Lower lobe of right lung (tissue), 2 donors: Measurements from ENCODE around the gene AP1G1. TPM values are rescaled to one million over a fixed set of nuclear protein-coding genes. Genes with fewer than 3 reads are reported as not detected.

Experiments used
- ATAC-seq, 2 donors: fragments of 200-7000 bp; cut with Tn5 transposase; one replicate each; pipeline ENCODE4 v1.9.1; 2020 to 2022; ENCODE audit warnings: mild to moderate bottlenecking in 2 of 2, moderate library complexity in 2 of 2
- DNase-seq: peaks from one replicate; pipeline ENCODE4 v3.0.0-alpha.2; 2020
- H3K27ac ChIP-seq: fragments of 200-600 bp; one replicate; pipeline ENCODE4 v1.8.0; 2022
- H3K27me3 ChIP-seq: fragments of 200-600 bp; one replicate; pipeline ENCODE4 v1.8.0; 2022; ENCODE audit warnings: low read depth
- H3K36me3 ChIP-seq: fragments of 200-600 bp; one replicate; pipeline ENCODE4 v1.8.0; 2022; ENCODE audit warnings: mild to moderate bottlenecking
- H3K4me1 ChIP-seq: fragments of 200-600 bp; one replicate; pipeline ENCODE4 v1.8.0; 2022
- H3K4me3 ChIP-seq: fragments of 200-600 bp; one replicate; pipeline ENCODE4 v1.8.0; 2022; ENCODE audit warnings: mild to moderate bottlenecking
- H3K9me3 ChIP-seq: fragments of 200-600 bp; one replicate; pipeline ENCODE4 v1.8.0; 2022
- CTCF ChIP-seq: fragments of 200-600 bp; IDR thresholded peaks from one replicate; pipeline ENCODE4 v1.8.0; 2022; ENCODE audit warnings: antibody characterized with exemption, mild to moderate bottlenecking
- intact Hi-C: fragments of 100-400 bp; cut with DNase I; formaldehyde crosslinking; loops from one replicate; pipeline ENCODE4 v1.11.0; 2022
- total RNA-seq: library from RNA; stranded (reverse); fragmentation: NEBNext Ultra II Directional; extraction: Animal tissue kit (Norgen Biotek cat#: 25700); gene quantifications from one replicate; pipeline ENCODE4 v1.2.1, GENCODE V29; 2021
- donor health status: DM: no; HTN: yes; CAD: no; lungs with severe emphysema.

Gene AP1G1
- total RNA-seq, 1 donor from 2014 or later, result 78.9 TPM

GRCh38 chr16:71767060-71767900, 41.4 kb downstream of the AP1G1 start:
- H3K27ac ChIP-seq, result no peak overlapping the region
- ATAC-seq, result no peak

GRCh38 chr16:71762186-71762585, 46.4 kb downstream of the AP1G1 start:
- Histone ChIP-seq H3K27ac (no peak overlapping the region), H3K4me1 (no peaks in the 10 kb centered on the region), H3K36me3 (peaks cover 94% of the 10 kb centered on the region), H3K27me3 (no peaks in the 10 kb centered on the region), H3K9me3 (no peaks in the 10 kb centered on the region), H3K4me3 (no peak overlapping the region)
- ATAC-seq (no peak), DNase-seq (no peak)
- intact Hi-C loops, result no loop called here
- TF ChIP-seq CTCF, result no peak

More at GRCh38 chr16:71767060-71767900, 41.4 kb downstream of the AP1G1 start:
- no peaks in the 10 kb centered on the region for H3K9me3 ChIP-seq
- DNase-seq, result no peak
- TF ChIP-seq CTCF, result no peak
- H3K4me3 ChIP-seq, result no peak overlapping the region
- no peaks in the 10 kb centered on the region for H3K4me1 ChIP-seq
- H3K27me3 ChIP-seq, result no peaks in the 10 kb centered on the region
- peaks cover 86% of the 10 kb centered on the region for H3K36me3 ChIP-seq
- intact Hi-C loops, result no loop called here

- Histone ChIP-seq H3K36me3 (peaks cover 98% of the 10 kb centered on the region), H3K4me1 (no peaks in the 10 kb centered on the region), H3K27me3 (no peaks in the 10 kb centered on the region), H3K9me3 (no peaks in the 10 kb centered on the region), H3K4me3 (no peak overlapping the region), H3K27ac (no peak overlapping the region)
- no peak for TF ChIP-seq CTCF
- DNase-seq, result no peak
- ATAC-seq, result no peak
- intact Hi-C loops, result no loop called here
Observed at GRCh38 chr16:71761097-71761496, 47.5 kb downstream of the AP1G1 start.

- ATAC-seq, result peak in 1 of 2 donors; percentile 40
- no peak for DNase-seq
- no peak for TF ChIP-seq CTCF
Observed at GRCh38 chr16:71758293-71758760, 50.3 kb downstream of the AP1G1 start.

GRCh38 chr16:71754652-71755051, 54.0 kb downstream of the AP1G1 start:
- H3K4me3 ChIP-seq, result no peak overlapping the region
- TF ChIP-seq CTCF, result no peak
- no peaks in the 10 kb centered on the region for H3K27me3 ChIP-seq
- DNase-seq (no peak), ATAC-seq (no peak)
- peaks cover 97% of the 10 kb centered on the region for H3K36me3 ChIP-seq
- no peak overlapping the region for H3K27ac ChIP-seq
- intact Hi-C loops, result no loop called here
- no peaks in the 10 kb centered on the region for H3K4me1 ChIP-seq
- H3K9me3 ChIP-seq, result no peaks in the 10 kb centered on the region

More at GRCh38 chr16:71758293-71758760, 50.3 kb downstream of the AP1G1 start:
- H3K4me1 ChIP-seq, result no peaks in the 10 kb centered on the region
- no peak overlapping the region for H3K4me3 ChIP-seq
- peaks cover 100% of the 10 kb centered on the region for H3K36me3 ChIP-seq
- H3K27ac ChIP-seq, result no peak overlapping the region
- intact Hi-C loops, result no loop called here
- H3K27me3 ChIP-seq, result no peaks in the 10 kb centered on the region
- no peaks in the 10 kb centered on the region for H3K9me3 ChIP-seq
